HG03159 (cell line): ENCODE measurements around the gene FAM174C.

Source experiments
- ATAC-seq: cut with Tn5 transposase; IDR thresholded peaks from one replicate; pipeline ENCODE4 v1.9.1; 2021; ENCODE audit warnings: mild to moderate bottlenecking, moderate library complexity; ENCODE audit not compliant: unreplicated experiment

FAM174C gene

DNA sequence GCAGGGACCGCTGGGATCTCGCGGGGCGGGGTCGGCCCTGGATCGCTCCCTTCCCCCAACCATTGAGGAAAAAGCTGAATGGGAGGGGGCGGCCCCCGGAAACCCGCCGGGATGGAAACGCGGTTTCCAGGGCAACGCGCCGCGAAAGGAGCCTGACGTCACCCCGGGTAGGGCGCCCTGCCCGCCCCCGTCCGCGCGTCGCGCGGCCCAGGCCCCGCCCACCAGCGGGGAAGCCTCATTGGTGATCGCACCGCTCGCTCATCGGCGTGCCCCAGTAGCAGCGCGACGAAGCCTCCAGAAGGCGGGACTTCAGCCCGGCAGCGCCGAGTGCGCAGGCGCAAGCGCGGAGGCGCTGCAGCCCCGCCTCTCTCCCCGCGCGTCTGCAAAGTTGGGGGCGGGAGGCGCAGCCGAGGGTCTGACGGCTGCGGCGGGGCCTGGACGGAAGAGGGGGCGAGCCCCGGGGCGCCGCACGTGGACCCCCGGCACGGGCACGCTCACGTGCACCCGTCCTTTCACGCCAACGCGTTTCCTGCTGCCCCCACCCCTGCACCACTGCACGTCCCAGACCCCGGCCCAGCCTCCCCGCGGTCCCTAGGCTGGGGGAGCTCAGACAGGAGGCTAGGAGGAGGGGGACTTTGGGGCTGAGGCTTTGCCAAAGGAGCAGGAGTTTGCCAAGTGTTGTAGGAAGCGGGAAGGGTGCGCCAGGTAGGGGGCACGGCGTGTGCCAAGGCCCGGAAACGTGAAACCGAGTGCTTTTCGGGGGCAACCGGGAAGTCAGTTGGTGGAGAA lies 14.4 kb upstream of the FAM174C start:
- ATAC-seq: peak; percentile 52

DNA sequence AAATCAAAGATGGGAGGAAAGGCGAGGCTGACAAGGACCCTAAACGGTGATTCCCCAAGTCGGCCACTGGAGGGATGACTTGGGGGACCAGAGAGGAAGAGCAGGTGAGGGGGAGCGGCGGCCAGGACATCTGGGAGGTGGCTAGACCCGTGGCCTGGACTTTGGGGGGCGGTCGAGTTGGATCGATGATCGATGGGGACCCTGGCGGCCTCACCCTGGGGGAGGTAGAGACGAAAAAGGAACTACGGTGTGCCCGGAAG lies 13.9 kb upstream of the FAM174C start:
- no peak for ATAC-seq

DNA sequence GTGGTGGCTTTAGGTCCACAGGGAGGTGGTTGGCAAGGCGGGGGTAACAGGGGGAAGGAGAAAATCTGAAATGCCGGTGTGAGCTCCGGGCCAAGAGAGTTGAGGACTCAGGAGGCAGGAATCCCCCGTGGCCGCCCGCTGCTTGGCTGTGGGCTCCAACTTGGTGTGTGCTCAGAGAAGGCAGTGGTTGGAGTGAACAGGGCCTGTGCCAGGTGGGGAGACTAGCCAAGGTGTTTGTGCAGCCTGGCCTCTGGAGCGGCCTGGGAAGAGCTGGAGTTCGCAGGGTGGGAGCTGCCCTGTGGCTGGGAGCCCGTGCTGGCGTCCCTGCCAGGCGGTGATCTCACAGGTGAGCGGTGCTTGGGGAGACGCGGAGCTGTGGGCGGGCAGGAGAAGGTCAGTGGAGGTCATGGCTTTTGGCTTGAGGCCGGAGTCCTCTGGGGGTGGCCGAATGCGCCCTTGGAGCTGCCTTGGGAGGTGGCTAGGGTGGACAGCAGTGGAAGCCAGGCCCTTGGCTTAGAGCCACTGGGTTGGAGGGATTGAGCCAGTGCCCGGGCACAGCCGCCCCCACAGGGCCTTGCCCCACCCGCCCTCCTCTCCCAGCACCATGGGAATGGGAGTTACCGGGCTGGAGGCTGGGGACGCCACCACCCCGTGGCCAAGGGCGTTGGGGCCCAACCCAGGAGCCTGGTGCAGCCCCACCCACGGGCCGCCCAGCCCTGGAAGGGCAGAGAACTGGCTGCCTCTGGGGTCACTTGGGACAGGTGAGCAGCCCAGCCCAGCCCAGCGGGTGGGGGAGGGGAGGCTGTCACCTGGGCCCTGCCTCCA lies 13.3 kb upstream of the FAM174C start:
- no peak for ATAC-seq

- no peak for ATAC-seq
These were observed 12.7 kb upstream of the FAM174C start for GRCh38 chr19:1262623-1263123.

- ATAC-seq: no peak
These were observed 12.1 kb upstream of the FAM174C start for GRCh38 chr19:1263188-1263587.

DNA sequence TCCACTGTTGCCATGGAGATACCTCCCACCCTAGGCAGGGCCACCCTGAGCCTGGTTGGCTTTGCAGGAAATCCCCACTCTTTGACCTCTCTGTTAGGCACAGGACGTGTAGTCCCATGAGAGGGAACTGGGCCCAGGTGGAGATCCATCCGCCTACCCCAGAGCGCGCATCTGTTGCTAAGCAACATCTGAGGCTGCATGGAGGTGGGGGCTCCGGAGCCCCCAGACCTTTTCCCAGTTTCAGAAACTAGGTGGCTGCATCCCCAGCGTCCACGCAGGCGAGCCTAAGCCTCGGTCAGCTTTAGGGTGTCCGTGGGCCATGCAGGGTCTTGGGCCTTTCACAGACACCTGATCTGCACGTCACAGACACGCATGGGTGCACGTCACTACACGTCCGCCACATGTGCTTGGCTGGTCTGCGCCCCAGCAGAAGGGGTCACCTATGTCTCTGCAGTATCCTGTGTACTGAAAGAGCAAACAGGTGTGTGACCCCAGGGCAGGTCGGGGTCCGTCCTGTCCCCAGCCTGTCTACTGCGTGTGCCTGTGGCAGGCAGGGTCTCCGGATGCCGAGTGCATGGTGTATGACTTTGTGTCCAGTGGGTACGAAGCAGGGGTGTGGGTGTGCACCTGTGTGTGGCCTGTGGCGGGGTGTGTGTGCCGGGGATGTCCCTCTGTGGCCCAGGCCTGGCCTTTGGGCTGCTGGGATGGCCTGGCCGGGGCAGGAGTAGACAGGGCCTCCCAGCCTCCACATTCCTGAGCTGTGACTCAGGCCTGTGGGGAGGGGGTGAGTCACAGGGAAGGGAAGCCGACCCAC lies 10.3 kb upstream of the FAM174C start:
- ATAC-seq: no peak

GRCh38 chr19:1265615-1266128 lies 9.7 kb upstream of the FAM174C start:
- ATAC-seq: no peak

- peak; percentile 32 for ATAC-seq
These were observed 9.0 kb upstream of the FAM174C start for GRCh38 chr19:1266129-1266915.

GRCh38 chr19:1266916-1267476 lies 8.3 kb upstream of the FAM174C start:
- ATAC-seq: no peak

- no peak for ATAC-seq
These were observed 7.7 kb upstream of the FAM174C start for GRCh38 chr19:1267477-1268225.

DNA sequence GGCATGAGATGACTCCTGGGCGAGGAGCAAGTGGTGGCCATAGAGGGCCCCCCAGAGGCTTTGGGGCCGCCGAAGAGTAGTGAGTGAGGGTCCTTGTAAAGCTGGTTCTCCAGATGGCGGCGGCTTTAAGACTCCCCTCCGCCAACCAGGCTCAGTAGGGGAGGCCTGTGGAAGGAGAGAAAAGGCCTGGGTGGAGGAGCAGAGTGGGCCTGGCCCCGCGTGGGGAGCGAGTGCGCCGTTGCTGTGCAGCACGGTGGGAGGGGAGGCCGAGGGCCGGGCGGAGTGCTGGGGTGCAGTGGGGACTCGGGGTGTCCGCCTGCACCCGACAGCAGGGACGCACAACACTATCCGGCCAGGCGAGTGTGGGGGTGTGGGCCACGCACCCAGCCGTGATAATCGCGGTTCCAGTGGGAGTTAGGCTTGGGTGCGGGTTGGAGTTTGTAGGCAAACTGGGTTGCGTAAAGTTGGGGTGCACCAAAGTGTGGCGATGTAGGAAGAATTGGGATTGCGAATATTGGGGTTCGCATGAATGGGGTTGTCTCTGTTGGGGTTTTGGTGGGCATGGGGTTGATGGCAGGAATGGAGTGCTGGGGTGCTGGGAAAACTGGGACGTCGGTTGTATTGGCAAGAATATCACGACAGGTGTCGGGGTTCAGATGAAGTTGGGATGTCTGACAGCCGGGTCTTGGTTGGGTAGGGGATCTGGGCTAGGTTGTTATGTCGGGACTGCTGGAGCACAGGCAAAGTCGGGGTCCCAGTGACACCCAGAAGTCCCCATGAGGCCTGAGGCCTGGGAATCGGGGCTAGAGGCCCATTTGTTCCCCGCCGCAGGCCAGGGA lies 6.9 kb upstream of the FAM174C start:
- no peak for ATAC-seq

DNA sequence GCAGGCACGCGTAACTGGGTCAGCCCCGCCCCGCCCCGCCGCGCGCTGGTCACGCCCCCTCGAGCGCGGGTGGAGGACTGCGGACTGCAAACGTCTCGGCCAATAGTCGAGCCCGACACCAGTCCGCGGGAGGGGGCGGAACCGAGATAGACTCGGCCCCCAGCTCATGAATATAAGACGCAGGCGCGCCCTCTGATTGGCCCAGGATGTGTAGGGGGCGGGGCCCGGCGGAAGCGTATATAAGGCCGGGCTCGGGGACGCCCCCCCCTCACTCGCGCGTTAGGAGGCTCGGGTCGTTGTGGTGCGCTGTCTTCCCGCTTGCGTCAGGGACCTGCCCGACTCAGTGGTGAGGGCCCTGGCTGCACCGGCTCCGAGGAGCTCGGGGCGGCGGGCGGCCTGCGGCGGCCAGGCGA lies 6.3 kb upstream of the FAM174C start, which contains the start of gene CIRBP:
Gene CIRBP, plus strand, starts transcription at position 268 of the 413 bp plus-strand sequence. CDS start 1,602 bp downstream, outside the sequence.
- peak; percentile 53 for ATAC-seq

GRCh38 chr19:1269478-1270212 lies 5.7 kb upstream of the FAM174C start:
- ATAC-seq: peak; percentile 17

DNA sequence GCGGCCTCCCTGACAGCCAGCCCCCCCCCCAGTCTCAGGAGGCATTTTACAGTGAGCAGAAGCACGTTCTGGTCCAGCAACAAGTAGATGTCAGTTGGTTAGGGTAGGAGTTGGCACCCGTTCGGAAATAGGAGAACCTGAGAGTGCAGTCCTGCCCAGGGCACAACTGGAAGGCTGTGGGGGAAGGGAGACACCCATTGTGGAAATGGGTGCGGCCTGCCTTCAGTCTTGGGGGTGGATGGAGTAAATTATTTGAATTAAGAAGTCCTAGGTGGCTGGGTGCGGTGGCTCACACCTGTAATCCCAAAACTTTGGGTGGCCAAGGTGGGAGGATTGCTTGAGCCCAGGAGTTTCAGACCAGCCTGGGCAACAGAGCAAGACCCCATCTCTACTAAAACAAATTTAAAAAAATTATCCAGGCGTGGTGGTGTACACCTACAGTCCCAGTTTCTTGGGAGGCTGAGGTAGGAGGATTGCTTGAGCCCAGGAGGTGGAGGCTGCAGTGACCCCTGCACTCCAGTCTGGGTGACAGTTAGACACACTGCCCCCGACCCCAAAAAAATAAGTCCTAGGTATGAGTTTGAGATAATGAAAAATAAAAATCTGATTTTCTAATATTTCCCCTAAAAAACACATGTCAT lies 5.0 kb upstream of the FAM174C start:
- ATAC-seq: no peak

DNA sequence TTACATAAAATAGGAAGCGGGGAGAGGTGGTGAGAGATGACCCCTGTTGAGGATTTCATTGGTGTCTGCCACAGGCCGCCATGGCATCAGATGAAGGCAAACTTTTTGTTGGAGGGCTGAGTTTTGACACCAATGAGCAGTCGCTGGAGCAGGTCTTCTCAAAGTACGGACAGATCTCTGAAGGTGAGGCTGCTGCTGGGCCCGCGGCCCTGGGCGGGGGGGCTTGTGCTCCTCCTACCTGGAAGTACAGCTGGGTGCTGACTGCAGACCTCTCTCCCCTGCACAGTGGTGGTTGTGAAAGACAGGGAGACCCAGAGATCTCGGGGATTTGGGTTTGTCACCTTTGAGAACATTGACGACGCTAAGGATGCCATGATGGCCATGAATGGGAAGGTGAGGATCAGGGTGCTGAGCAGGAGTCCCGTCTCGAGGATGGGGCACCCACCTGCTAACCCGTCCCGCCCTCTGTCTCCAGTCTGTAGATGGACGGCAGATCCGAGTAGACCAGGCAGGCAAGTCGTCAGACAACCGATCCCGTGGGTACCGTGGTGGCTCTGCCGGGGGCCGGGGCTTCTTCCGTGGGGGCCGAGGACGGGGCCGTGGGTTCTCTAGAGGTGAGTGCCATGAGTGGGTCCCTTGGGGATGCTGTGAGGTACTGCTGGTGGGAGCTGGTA lies 4.3 kb upstream of the FAM174C start:
- ATAC-seq: no peak
